Measurements from ENCODE around the gene CDH23.

DNA sequence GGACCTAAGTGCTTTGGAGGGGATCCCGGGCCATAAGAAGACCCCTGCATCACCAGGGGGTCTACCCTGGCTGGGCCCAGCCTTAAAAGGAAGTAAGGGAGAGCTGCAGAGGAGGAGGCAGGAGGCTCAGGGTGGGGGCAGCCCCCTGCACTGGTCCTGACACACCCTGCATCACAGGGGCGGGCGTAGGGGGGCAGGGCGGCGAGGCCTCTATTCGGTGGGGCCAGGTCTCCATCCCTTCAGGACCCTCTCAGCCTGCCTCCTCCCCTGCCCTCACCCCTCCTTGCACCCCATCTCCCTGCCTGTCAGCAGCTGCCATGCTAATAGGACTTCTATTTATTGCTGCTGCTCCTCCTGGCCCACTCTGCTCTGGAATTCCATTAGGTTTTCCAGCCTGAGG, 221.5 kb downstream of the CDH23 start:
- no peak for TF ChIP-seq EZH2 (optimal IDR thresholded peaks at IDR 0.05; ENCODE audit: low read depth, low read length)
- TF ChIP-seq, protein P1, sequence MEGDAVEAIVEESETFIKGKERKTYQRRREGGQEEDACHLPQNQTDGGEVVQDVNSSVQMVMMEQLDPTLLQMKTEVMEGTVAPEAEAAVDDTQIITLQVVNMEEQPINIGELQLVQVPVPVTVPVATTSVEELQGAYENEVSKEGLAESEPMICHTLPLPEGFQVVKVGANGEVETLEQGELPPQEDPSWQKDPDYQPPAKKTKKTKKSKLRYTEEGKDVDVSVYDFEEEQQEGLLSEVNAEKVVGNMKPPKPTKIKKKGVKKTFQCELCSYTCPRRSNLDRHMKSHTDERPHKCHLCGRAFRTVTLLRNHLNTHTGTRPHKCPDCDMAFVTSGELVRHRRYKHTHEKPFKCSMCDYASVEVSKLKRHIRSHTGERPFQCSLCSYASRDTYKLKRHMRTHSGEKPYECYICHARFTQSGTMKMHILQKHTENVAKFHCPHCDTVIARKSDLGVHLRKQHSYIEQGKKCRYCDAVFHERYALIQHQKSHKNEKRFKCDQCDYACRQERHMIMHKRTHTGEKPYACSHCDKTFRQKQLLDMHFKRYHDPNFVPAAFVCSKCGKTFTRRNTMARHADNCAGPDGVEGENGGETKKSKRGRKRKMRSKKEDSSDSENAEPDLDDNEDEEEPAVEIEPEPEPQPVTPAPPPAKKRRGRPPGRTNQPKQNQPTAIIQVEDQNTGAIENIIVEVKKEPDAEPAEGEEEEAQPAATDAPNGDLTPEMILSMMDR (IDR thresholded peaks at IDR 0.05; ENCODE audit: low read length), result no peak

Measured in MM.1S (cell line).